GM12865 (cell line): ENCODE results near the gene FABP6.

Experiments used
- DNase-seq: peaks from one replicate; pipeline ENCODE4 v3.0.0; 2010; ENCODE audit warnings: low read depth
- H3K4me3 ChIP-seq: 2 replicates; pipeline ENCODE4 v1.5.1; 2011; ENCODE audit warnings: mild to moderate bottlenecking, low read depth, low read length, control low read depth
- CTCF ChIP-seq: IDR thresholded peaks from 2 replicates; pipeline ENCODE4 v1.5.1; 2011; ENCODE audit warnings: low read length, control low read depth, low read depth, inconsistent platforms; ENCODE audit not compliant: insufficient read depth; ENCODE audit errors: missing control alignments

FABP6 gene

GRCh38 chr5:160251406-160252155 is 22.3 kb downstream of the FABP6 start:
- no peak for TF ChIP-seq CTCF
- no peak overlapping the region for H3K4me3 ChIP-seq
- no peak for DNase-seq

- no peak overlapping the region for H3K4me3 ChIP-seq
- no peak for TF ChIP-seq CTCF
These were observed 23.6 kb downstream of the FABP6 start for GRCh38 chr5:160252916-160253315.

GRCh38 chr5:160253441-160253840 is 24.1 kb downstream of the FABP6 start:
- no peak for TF ChIP-seq CTCF
- DNase-seq, result no peak
- H3K4me3 ChIP-seq, result no peak overlapping the region

More at GRCh38 chr5:160252916-160253315, 23.6 kb downstream of the FABP6 start:
- DNase-seq, result no peak

GRCh38 chr5:160254706-160255105 is 25.4 kb downstream of the FABP6 start:
- H3K4me3 ChIP-seq, result no peak overlapping the region
- DNase-seq, result no peak
- no peak for TF ChIP-seq CTCF

GRCh38 chr5:160259341-160259740 is 30.0 kb downstream of the FABP6 start:
- no peak for DNase-seq
- no peak overlapping the region for H3K4me3 ChIP-seq
- no peak for TF ChIP-seq CTCF

GRCh38 chr5:160260006-160260775 is 30.9 kb downstream of the FABP6 start:
- TF ChIP-seq CTCF, result no peak
- no peak overlapping the region for H3K4me3 ChIP-seq
- no peak for DNase-seq
